ENCODE data around the gene ALOX15. TPM values are rescaled to one million over a fixed set of nuclear protein-coding genes. Genes with fewer than 3 reads are reported as not detected.
"Not testable (repeated sequence)": the region's sequence is repeated elsewhere in the genome, so short reads cannot be mapped to it uniquely, and the experiment has no call there.

ALOX15 gene
- total RNA-seq, 2 experiments from 2014 or later = not detected

- DNase-seq (no peak), ATAC-seq (ENCODE audit: low read depth) (no peak)
- Mint-ChIP-seq H3K4me1 (no peaks in the 10 kb centered on the region), H3K27me3 (peaks cover 32% of the 10 kb centered on the region), H3K9me3 (no peaks in the 10 kb centered on the region), H3K27ac (no peak overlapping the region), H3K36me3 (no peaks in the 10 kb centered on the region), H3K4me3 (no peak overlapping the region)
- POLR2A ChIA-PET = interaction anchor here (0.7 kb wide), 1 partner anchor 220 kb away, joined by 7 read pairs; no protein-coding TSS in a partner anchor
Observed at GRCh38 chr17:4623249-4623648, 18.2 kb downstream of the ALOX15 start.

GRCh38 chr17:4622375-4622774 lies 19.1 kb downstream of the ALOX15 start:
- no peak for ATAC-seq (ENCODE audit: low read depth)
- no peak for DNase-seq
- H3K4me1 Mint-ChIP-seq = no peaks in the 10 kb centered on the region
- H3K27me3 Mint-ChIP-seq = peaks cover 34% of the 10 kb centered on the region
- no peaks in the 10 kb centered on the region for H3K9me3 Mint-ChIP-seq
- POLR2A ChIA-PET = no interaction called here
- no peak overlapping the region for H3K27ac Mint-ChIP-seq
- H3K36me3 Mint-ChIP-seq = no peaks in the 10 kb centered on the region
- H3K4me3 Mint-ChIP-seq = no peak overlapping the region

GRCh38 chr17:4620531-4621101 lies 20.9 kb downstream of the ALOX15 start:
- peaks cover 19% of the 10 kb centered on the region for H3K27me3 Mint-ChIP-seq
- H3K36me3 Mint-ChIP-seq = no peaks in the 10 kb centered on the region
- no peaks in the 10 kb centered on the region for H3K9me3 Mint-ChIP-seq
- ATAC-seq (ENCODE audit: low read depth) (no peak), DNase-seq (no peak)
- no peak overlapping the region for H3K4me3 Mint-ChIP-seq
- no peak overlapping the region for H3K27ac Mint-ChIP-seq
- H3K4me1 Mint-ChIP-seq = no peaks in the 10 kb centered on the region
- POLR2A ChIA-PET = no interaction called here

GRCh38 chr17:4617590-4618351 lies 23.7 kb downstream of the ALOX15 start:
- DNase-seq (no peak), ATAC-seq (ENCODE audit: low read depth) (no peak)
- Mint-ChIP-seq H3K27me3 (peaks cover 5% of the 10 kb centered on the region), H3K4me3 (no peak overlapping the region), H3K36me3 (no peaks in the 10 kb centered on the region), H3K27ac (no peak overlapping the region), H3K9me3 (no peaks in the 10 kb centered on the region), H3K4me1 (no peaks in the 10 kb centered on the region)
- POLR2A ChIA-PET = no interaction called here

- Mint-ChIP-seq H3K9me3 (no peaks in the 10 kb centered on the region), H3K4me1 (no peaks in the 10 kb centered on the region), H3K27ac (no peak overlapping the region), H3K4me3 (no peak overlapping the region), H3K36me3 (no peaks in the 10 kb centered on the region), H3K27me3 (peaks cover 7% of the 10 kb centered on the region)
- DNase-seq = no peak
- ATAC-seq (ENCODE audit: low read depth) = no peak
- POLR2A ChIA-PET = no interaction called here
Observed at GRCh38 chr17:4617090-4617489, 24.4 kb downstream of the ALOX15 start.

- no peak for ATAC-seq (ENCODE audit: low read depth)
- no peaks in the 10 kb centered on the region for H3K9me3 Mint-ChIP-seq
Observed at GRCh38 chr17:4616476-4616875, 25.0 kb downstream of the ALOX15 start.

GRCh38 chr17:4610656-4611055 lies 30.8 kb downstream of the ALOX15 start:
- H3K9me3 Mint-ChIP-seq = no peaks in the 10 kb centered on the region
- ATAC-seq (ENCODE audit: low read depth) (no peak), DNase-seq (no peak)
- H3K4me1 Mint-ChIP-seq = no peaks in the 10 kb centered on the region
- no peak overlapping the region for H3K27ac Mint-ChIP-seq
- H3K36me3 Mint-ChIP-seq = no peaks in the 10 kb centered on the region
- POLR2A ChIA-PET = no interaction called here
- no peak overlapping the region for H3K4me3 Mint-ChIP-seq
- H3K27me3 Mint-ChIP-seq = peaks cover 34% of the 10 kb centered on the region

More at GRCh38 chr17:4616476-4616875, 25.0 kb downstream of the ALOX15 start:
- Mint-ChIP-seq H3K27me3 (peaks cover 7% of the 10 kb centered on the region), H3K36me3 (no peaks in the 10 kb centered on the region), H3K4me1 (no peaks in the 10 kb centered on the region), H3K4me3 (no peak overlapping the region), H3K27ac (no peak overlapping the region)
- POLR2A ChIA-PET = no interaction called here
- DNase-seq = no peak

- no peak overlapping the region for H3K27ac Mint-ChIP-seq
- POLR2A ChIA-PET = no interaction called here
- H3K4me3 Mint-ChIP-seq = no peak overlapping the region
- no peaks in the 10 kb centered on the region for H3K9me3 Mint-ChIP-seq
- no peak for DNase-seq
- peaks cover 34% of the 10 kb centered on the region for H3K27me3 Mint-ChIP-seq
- no peaks in the 10 kb centered on the region for H3K36me3 Mint-ChIP-seq
- no peak for ATAC-seq (ENCODE audit: low read depth)
- no peaks in the 10 kb centered on the region for H3K4me1 Mint-ChIP-seq
Observed at GRCh38 chr17:4610162-4610561, 31.3 kb downstream of the ALOX15 start.

GRCh38 chr17:4609761-4610160 lies 31.7 kb downstream of the ALOX15 start:
- POLR2A ChIA-PET = no interaction called here
- Mint-ChIP-seq H3K27me3 (peaks cover 34% of the 10 kb centered on the region), H3K27ac (no peak overlapping the region), H3K4me1 (no peaks in the 10 kb centered on the region), H3K4me3 (no peak overlapping the region), H3K9me3 (no peaks in the 10 kb centered on the region), H3K36me3 (no peaks in the 10 kb centered on the region)
- no peak for ATAC-seq (ENCODE audit: low read depth)
- DNase-seq = no peak

- Mint-ChIP-seq H3K4me3 (no peak overlapping the region), H3K4me1 (no peaks in the 10 kb centered on the region), H3K27me3 (peaks cover 32% of the 10 kb centered on the region), H3K9me3 (no peaks in the 10 kb centered on the region), H3K27ac (no peak overlapping the region), H3K36me3 (no peaks in the 10 kb centered on the region)
- POLR2A ChIA-PET = no interaction called here
- ATAC-seq (ENCODE audit: low read depth) = no peak
- DNase-seq = no peak
Observed at GRCh38 chr17:4607773-4608187, 33.7 kb downstream of the ALOX15 start.

GRCh38 chr17:4607261-4607741 lies 34.2 kb downstream of the ALOX15 start:
- peaks cover 30% of the 10 kb centered on the region for H3K27me3 Mint-ChIP-seq
- POLR2A ChIA-PET = interaction anchor here (1.3 kb wide), 1 partner anchor 10 kb away, joined by 3 read pairs; no protein-coding TSS in a partner anchor
- H3K4me1 Mint-ChIP-seq = no peaks in the 10 kb centered on the region
- no peaks in the 10 kb centered on the region for H3K36me3 Mint-ChIP-seq
- DNase-seq = no peak
- ATAC-seq (ENCODE audit: low read depth) = no peak
- H3K9me3 Mint-ChIP-seq = no peaks in the 10 kb centered on the region
- no peak overlapping the region for H3K4me3 Mint-ChIP-seq
- H3K27ac Mint-ChIP-seq = no peak overlapping the region

GRCh38 chr17:4605826-4606225 lies 35.7 kb downstream of the ALOX15 start:
- ATAC-seq (ENCODE audit: low read depth) = no peak

GRCh38 chr17:4604736-4605135 lies 36.7 kb downstream of the ALOX15 start:
- ATAC-seq (ENCODE audit: low read depth); DNase-seq; H3K4me1 Mint-ChIP-seq; H3K4me3 Mint-ChIP-seq; H3K27ac Mint-ChIP-seq; H3K9me3 Mint-ChIP-seq; POLR2A ChIA-PET; H3K36me3 Mint-ChIP-seq: not testable (repeated sequence)
- H3K27me3 Mint-ChIP-seq = peaks cover 21% of the 10 kb centered on the region

More at GRCh38 chr17:4605826-4606225, 35.7 kb downstream of the ALOX15 start:
- H3K36me3 Mint-ChIP-seq = no peaks in the 10 kb centered on the region
- peaks cover 28% of the 10 kb centered on the region for H3K27me3 Mint-ChIP-seq
- no peak for DNase-seq
- no peak overlapping the region for H3K4me3 Mint-ChIP-seq
- no peaks in the 10 kb centered on the region for H3K4me1 Mint-ChIP-seq
- POLR2A ChIA-PET = interaction anchor here (1.3 kb wide), 1 partner anchor 8 kb away, joined by 3 read pairs; no protein-coding TSS in a partner anchor
- no peak overlapping the region for H3K27ac Mint-ChIP-seq
- no peaks in the 10 kb centered on the region for H3K9me3 Mint-ChIP-seq

- Mint-ChIP-seq H3K36me3 (no peaks in the 10 kb centered on the region), H3K9me3 (no peaks in the 10 kb centered on the region), H3K27ac (no peak overlapping the region), H3K4me3 (no peak overlapping the region), H3K4me1 (no peaks in the 10 kb centered on the region), H3K27me3 (peaks cover 18% of the 10 kb centered on the region)
- POLR2A ChIA-PET = no interaction called here
- ATAC-seq (ENCODE audit: low read depth) (no peak), DNase-seq (no peak)
Observed at GRCh38 chr17:4604111-4604644, 37.3 kb downstream of the ALOX15 start.

Data from activated naive CD8-positive, alpha-beta T cell treated with anti-CD3 and anti-CD28 coated beads, Interleukin-2, amount 10 ng/mL, durations not matched to agents 7 days and 5 days (primary cell).